GM12892 (cell line): ENCODE results near the gene SPTBN1.

ENCODE experiments used
- POLR2A ChIP-seq: IDR thresholded peaks from 2 replicates; pipeline ENCODE4 v1.6.1; 2011; ENCODE audit warnings: low read depth, low read length, control low read depth
- POLR2AphosphoS5 ChIP-seq: IDR thresholded peaks from 2 replicates; pipeline ENCODE4 v1.6.1; 2011; ENCODE audit warnings: low read depth, low read length, control low read depth
- TAF1 ChIP-seq: IDR thresholded peaks from 2 replicates; pipeline ENCODE4 v1.6.1; 2011; ENCODE audit warnings: low read depth, mild to moderate bottlenecking, control low read depth, low read length, borderline replicate concordance

DNA sequence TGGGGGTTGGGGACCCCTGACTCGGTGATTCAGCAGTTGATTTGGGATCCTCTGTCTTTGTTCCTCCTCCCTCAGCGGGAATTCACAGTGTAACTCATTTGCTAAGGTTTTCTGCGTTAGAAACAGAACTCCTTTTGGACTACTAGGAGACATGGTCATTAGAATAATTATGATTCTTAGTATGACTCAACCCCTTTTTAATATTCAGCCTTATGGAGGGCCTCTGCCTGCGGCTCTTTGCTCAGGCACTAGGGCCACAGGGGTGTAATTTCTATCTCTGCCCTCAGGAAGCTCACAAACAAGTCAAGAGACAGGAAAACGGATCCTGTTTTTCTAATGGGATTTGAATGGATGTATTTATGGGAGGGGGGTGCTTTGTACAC lies 117.4 kb downstream of the SPTBN1 start:
- TF ChIP-seq TAF1 (no peak), POLR2A (0 out of 2 replicates have a peak, but pooled peaks have one; percentile 9), POLR2AphosphoS5 (no peak)
